Measurements from ENCODE around the gene KRTDAP. TPM values are rescaled to one million over a fixed set of nuclear protein-coding genes. Genes with fewer than 3 reads are reported as not detected.

The KRTDAP gene
- total and polyA plus RNA-seq, 10 of the 15 experiments (the other 5 are each of a cell fraction or from before 2014, with no cell fraction given) = 0.23 TPM; not detected in 9

- TF ChIP-seq E2F4 (IDR thresholded peaks at IDR 0.05; ENCODE audit: low read depth, low read length) (no peak), KLF5 (IDR thresholded peaks at IDR 0.05; ENCODE audit: partially characterized antibody) (no peak), RELB (IDR thresholded peaks at IDR 0.05; ENCODE audit: low read depth) (no peak), BMI1 (IDR thresholded peaks at IDR 0.05; ENCODE audit: borderline replicate concordance) (no peak), MXI1 (IDR thresholded peaks at IDR 0.05; ENCODE audit: low read depth, low read length) (no peak), STAT1 (conservative IDR thresholded peaks at IDR 0.05) (no peak)
Observed at GRCh38 chr19:35459414-35460082, 30.7 kb downstream of the KRTDAP start (continued).

GRCh38 chr19:35458731-35459391 lies 31.4 kb downstream of the KRTDAP start:
- BruUV-seq (replicated peaks) = no TSS peak
- WGBS (ENCODE audit: insufficient coverage, insufficient replicate concordance, low lambda C conversion rate, missing lambda C conversion rate) = 35% methylated on average over 10 of the region's 10 CpGs
- Histone ChIP-seq H3K27ac (ENCODE audit: control insufficient read depth, insufficient read depth) (peak overlapping the region; percentile 41), H3K4me1 (ENCODE audit: control insufficient read depth, insufficient read depth, low read length) (peaks cover 74% of the 10 kb centered on the region), H4K20me1 (ENCODE audit: control insufficient read depth, insufficient read depth) (no peaks in the 10 kb centered on the region), H2AFZ (ENCODE audit: control insufficient read depth, low read depth, low read length) (no peak overlapping the region), H3K4me3 (peak overlapping the region; percentile 7; the same call in 1 of the 2 replicates), H3K9me3 (replicated peaks; ENCODE audit: control insufficient read depth, insufficient read depth, low read length) (no peaks in the 10 kb centered on the region), H3K79me2 (ENCODE audit: control insufficient read depth, insufficient read depth, low read length) (no peaks in the 10 kb centered on the region), H3K36me3 (ENCODE audit: control insufficient read depth in 2 of 2, insufficient read depth in 2 of 2, low read length in 1 of 2) (no peaks in the 10 kb centered on the region), H3K27me3 (replicated peaks in 1 of 2; ENCODE audit: control insufficient read depth in 2 of 2, insufficient read depth in 2 of 2, low read length in 1 of 2) (no peaks in the 10 kb centered on the region), H3K9ac (ENCODE audit: control insufficient read depth, insufficient read depth, low read length) (peak overlapping the region; percentile 30; the same call in 1 of the 2 replicates), H3K4me2 (ENCODE audit: control insufficient read depth, insufficient read depth) (peak overlapping the region; percentile 77)
- ChIA-PET CTCF (interaction anchor here (1.2 to 8.5 kb wide), 7 partner anchors 10 to 113 kb away, joined by 3 to 86 read pairs (median 7); no protein-coding TSS in a partner anchor), POLR2A (interaction anchor here (0.5 to 3.4 kb wide), 11 partner anchors 9 to 248 kb away, joined by 3 to 21 read pairs (median 5); partner anchors contain the start of genes FFAR1 and FFAR2), SMC1A (ENCODE audit: uncharacterized antibody, unreplicated experiment) (interaction anchor here (0.6 to 17.4 kb wide), 14 partner anchors 8 to 313 kb away, joined by 3 to 237 read pairs (median 8); partner anchors contain the start of genes CD22, FFAR1, FFAR2 and FFAR3), RAD21 (ENCODE audit: unreplicated experiment) (interaction anchor here (0.6 to 8.3 kb wide), 11 partner anchors 10 to 140 kb away, joined by 3 to 110 read pairs (median 23); partner anchors contain the start of gene FFAR3)
- in situ Hi-C loops (cut with MboI) = no loop called here
- FAIRE-seq (no peak), DNase-seq (ENCODE audit: low read depth, low spot score) (peak; percentile 64), ATAC-seq (peak; percentile 63)
- intact Hi-C loops (cut with micrococcal nuclease; ENCODE audit: unreplicated experiment) = loop anchor here (2.0 kb wide), 1 partner anchor 50 kb away; no protein-coding TSS in a partner anchor
- TF ChIP-seq EED (IDR thresholded peaks at IDR 0.05; ENCODE audit: low read depth) (peak; percentile 95), ZNF207 (IDR thresholded peaks at IDR 0.05; ENCODE audit: borderline replicate concordance) (no peak), POLR2A (IDR thresholded peaks at IDR 0.05; ENCODE audit: low read depth, low read length) (no peak), EP300 (IDR thresholded peaks at IDR 0.05; ENCODE audit: borderline replicate concordance in 1 of 2, control insufficient read depth in 1 of 2, low read depth in 2 of 2, low read length in 2 of 2) (peak; percentile 83 to 88; a peak in 3 of 4 replicates), SMAD5 (IDR thresholded peaks at IDR 0.05; ENCODE audit: low read depth) (no peak), ZSCAN29 (IDR thresholded peaks at IDR 0.05) (no peak), NR2C1 (IDR thresholded peaks at IDR 0.05) (no peak), ZNF592 (IDR thresholded peaks at IDR 0.05) (no peak)

Data from GM12878 (cell line).